ENCODE data around the gene CDH22. TPM values are rescaled to one million over a fixed set of nuclear protein-coding genes. Genes with fewer than 3 reads are reported as not detected.

CDH22 gene
- total and polyA plus RNA-seq, 12 donors: 0.19 to 2.9 (median 0.97) TPM; not detected in 4

DNA sequence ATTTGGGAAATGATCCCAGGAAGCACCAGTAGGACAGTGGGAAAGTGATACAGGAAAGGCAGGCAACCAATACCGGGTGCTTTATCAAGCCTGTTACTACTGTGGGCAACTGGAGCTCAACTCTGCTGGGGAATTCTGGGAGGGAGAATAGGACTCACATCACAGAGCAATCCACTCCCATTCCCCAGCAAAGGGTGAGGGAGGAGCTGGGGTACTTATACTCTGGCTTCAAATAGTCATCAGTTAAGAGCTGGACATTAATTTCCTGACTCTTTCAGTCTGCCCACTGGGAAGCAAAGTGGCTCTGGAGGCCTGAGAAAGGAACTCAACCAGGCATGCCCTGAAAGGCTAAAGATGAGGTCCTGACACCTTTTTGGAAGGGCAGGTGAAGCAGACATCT lies 17.5 kb upstream of the CDH22 start:
- Histone ChIP-seq H3K9me3 (replicated peaks in 1 of 3) (no peaks in the 10 kb centered on the region), H3K27me3 (peaks cover 4% of the 10 kb centered on the region), H3K4me1 (replicated peaks in 1 of 2) (no peaks in the 10 kb centered on the region), H3K4me3 (no peak overlapping the region), H3K27ac (no peak overlapping the region), H3K36me3 (replicated peaks in 1 of 2) (no peaks in the 10 kb centered on the region)
- WGBS, 4 donors: 69 to 75% (median 72%) methylated on average over 1 of the region's 1 CpG
- no peak for DNase-seq
- TF ChIP-seq CTCF (IDR thresholded peaks at IDR 0.05): no peak
- no peak for TF ChIP-seq POLR2A (IDR thresholded peaks at IDR 0.05)
- intact Hi-C loops (cut with DNase I): no loop called here

DNA sequence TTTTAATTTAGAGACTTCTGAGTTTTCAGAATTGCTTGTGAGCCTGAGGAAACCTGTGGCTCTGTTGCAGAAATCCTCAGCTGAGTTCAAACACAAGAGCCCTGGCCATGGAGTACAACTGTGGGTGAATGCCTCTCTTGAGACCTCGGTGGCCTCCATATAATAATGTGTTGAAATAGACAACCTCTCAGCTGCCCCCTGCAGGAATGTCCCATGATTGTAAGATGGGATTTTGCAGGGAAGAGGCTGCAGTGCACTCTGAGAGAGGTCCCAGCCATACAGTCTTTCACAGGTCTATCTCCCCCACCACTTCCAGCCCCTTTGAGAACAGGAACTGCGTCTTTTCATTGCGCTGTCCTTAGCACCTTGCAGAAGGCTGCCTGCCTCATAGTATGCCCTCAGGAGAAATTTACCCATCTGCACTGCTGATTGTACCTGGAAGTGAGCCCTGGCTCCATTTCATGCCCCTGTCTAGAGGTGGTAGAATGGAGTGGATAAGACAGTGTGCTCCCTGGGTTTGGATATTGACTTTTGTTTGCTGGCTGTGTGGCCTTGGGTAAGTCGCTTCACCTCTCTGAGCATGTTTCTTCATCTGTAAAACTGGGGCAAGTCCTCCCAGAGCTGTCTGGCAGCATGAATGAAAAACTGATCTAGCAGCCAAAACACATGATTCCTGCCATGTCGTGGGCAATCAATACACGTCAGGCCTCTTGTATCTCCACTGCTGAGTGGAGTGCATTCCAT lies 16.8 kb upstream of the CDH22 start:
- intact Hi-C loops (cut with DNase I): no loop called here
- no peaks in the 10 kb centered on the region for H3K4me1 ChIP-seq (replicated peaks in 1 of 2)
- TF ChIP-seq POLR2A (IDR thresholded peaks at IDR 0.05): no peak
- TF ChIP-seq CTCF (IDR thresholded peaks at IDR 0.05): peak; percentile 6 to 44 (median 39)
- no peaks in the 10 kb centered on the region for H3K9me3 ChIP-seq (replicated peaks in 1 of 3)
- peak in 4 of 7 donors; percentile 49 to 67 (median 52) for DNase-seq
- no peaks in the 10 kb centered on the region for H3K27me3 ChIP-seq
- no peak overlapping the region for H3K4me3 ChIP-seq
- no peaks in the 10 kb centered on the region for H3K36me3 ChIP-seq (replicated peaks in 1 of 2)
- H3K27ac ChIP-seq: no peak overlapping the region
- 50 to 58% (median 54%) methylated on average over 2 to 6 of the region's 6 CpGs for WGBS, 4 donors

- 62 to 81% (median 74%) methylated on average over 7 of the region's 7 CpGs for WGBS, 4 donors
- no peak overlapping the region for H3K27ac ChIP-seq
- intact Hi-C loops (cut with DNase I): no loop called here
- DNase-seq: no peak
- no peaks in the 10 kb centered on the region for H3K36me3 ChIP-seq (replicated peaks in 1 of 2)
- no peak overlapping the region for H3K4me3 ChIP-seq
- no peaks in the 10 kb centered on the region for H3K27me3 ChIP-seq
- no peak for TF ChIP-seq CTCF (IDR thresholded peaks at IDR 0.05)
- TF ChIP-seq POLR2A (IDR thresholded peaks at IDR 0.05): no peak
- no peaks in the 10 kb centered on the region for H3K4me1 ChIP-seq (replicated peaks in 1 of 2)
- H3K9me3 ChIP-seq (replicated peaks in 1 of 3): no peaks in the 10 kb centered on the region
Measured at GRCh38 chr20:46324379-46324778, 16.1 kb upstream of the CDH22 start.

GRCh38 chr20:46323557-46323956 lies 15.3 kb upstream of the CDH22 start:
- H3K27me3 ChIP-seq: no peaks in the 10 kb centered on the region
- H3K4me3 ChIP-seq: no peak overlapping the region
- DNase-seq: no peak
- H3K27ac ChIP-seq: no peak overlapping the region
- 67 to 77% (median 73%) methylated on average over 10 of the region's 10 CpGs for WGBS, 4 donors
- TF ChIP-seq POLR2A (IDR thresholded peaks at IDR 0.05): no peak
- TF ChIP-seq CTCF (IDR thresholded peaks at IDR 0.05): no peak
- no peaks in the 10 kb centered on the region for H3K4me1 ChIP-seq (replicated peaks in 1 of 2)
- intact Hi-C loops (cut with DNase I): no loop called here
- no peaks in the 10 kb centered on the region for H3K9me3 ChIP-seq (replicated peaks in 1 of 3)
- H3K36me3 ChIP-seq (replicated peaks in 1 of 2): no peaks in the 10 kb centered on the region

All from adrenal gland (tissue), 12 donors.